ENCODE measurements around the gene FAM81A. TPM values are rescaled to one million over a fixed set of nuclear protein-coding genes. Genes with fewer than 3 reads are reported as not detected.
"Not testable (repeated sequence)": the region's sequence is repeated elsewhere in the genome, so short reads cannot be mapped to it uniquely, and the experiment has no call there.

Gene FAM81A
- total RNA-seq, 5 donors from 2014 or later (not counting 1 experiment from before 2014, with no cell fraction given): 0.37 to 0.39 TPM; not detected in 3

DNA sequence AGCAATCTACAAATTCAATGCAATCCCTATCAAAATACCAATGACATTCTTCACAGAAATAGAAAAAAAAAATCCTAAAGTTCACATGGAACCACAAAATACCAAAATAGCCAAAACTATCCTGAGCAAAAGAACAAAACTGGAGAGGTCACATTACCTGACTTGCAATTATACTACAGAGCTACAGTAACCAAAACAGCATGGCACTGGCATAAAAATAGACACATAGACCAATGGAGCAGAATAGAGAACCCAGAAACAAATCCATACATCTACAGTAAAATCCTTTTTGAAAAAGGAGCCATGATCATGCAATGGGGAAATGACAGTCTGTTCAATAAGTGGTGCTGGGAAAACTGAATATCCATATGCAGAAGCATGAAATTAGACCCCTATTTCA, 51.5 kb downstream of the FAM81A start:
- H3K27ac ChIP-seq (ENCODE audit: low read length); H3K4me1 ChIP-seq (ENCODE audit: control insufficient read depth in 1 of 2, extremely low read depth in 1 of 2, insufficient read depth in 2 of 2, low read length in 2 of 2); H3K4me3 ChIP-seq (ENCODE audit: control insufficient read depth in 1 of 2, extremely low read depth in 1 of 2, low read length in 1 of 2); H3K36me3 ChIP-seq (ENCODE audit: control insufficient read depth in 2 of 2, extremely low read depth in 1 of 2, insufficient read depth in 1 of 2, low read length in 1 of 2); DNase-seq; H3K36me3 Mint-ChIP-seq; H3K27me3 ChIP-seq (replicated peaks in 1 of 2; ENCODE audit: control insufficient read depth in 2 of 2, extremely low read depth in 1 of 2, insufficient read depth in 2 of 2, low read length in 1 of 2); ATAC-seq (replicated peaks in 1 of 4); H3K9me3 Mint-ChIP-seq; CTCF ChIA-PET; H3K4me1 Mint-ChIP-seq; H3K4me3 Mint-ChIP-seq; H3K27ac Mint-ChIP-seq; H3K27me3 Mint-ChIP-seq; POLR2A ChIA-PET; H3K9me3 ChIP-seq: not testable (repeated sequence)

DNA sequence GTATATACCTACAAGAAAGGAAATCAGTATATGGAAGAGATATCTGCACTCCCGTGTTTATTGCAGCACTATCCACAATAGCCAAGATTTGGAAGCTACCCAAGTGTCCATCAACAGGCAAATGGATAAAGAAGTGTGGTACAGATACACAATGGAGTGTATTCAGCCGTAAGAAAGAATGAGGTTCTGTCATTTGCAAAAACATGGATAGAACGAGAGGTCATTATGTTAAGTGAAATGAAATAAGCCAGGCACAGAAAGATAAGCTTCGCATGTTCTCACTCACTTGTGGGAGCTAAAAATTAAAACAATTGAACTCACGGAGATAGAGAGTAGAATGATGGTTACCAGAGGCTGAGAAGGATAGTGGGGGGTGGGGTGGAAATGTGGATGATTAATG, 53.1 kb downstream of the FAM81A start:
- Histone ChIP-seq H3K4me3 (ENCODE audit: control insufficient read depth in 1 of 2, extremely low read depth in 1 of 2, low read length in 1 of 2) (no peak overlapping the region), H3K27me3 (replicated peaks in 1 of 2; ENCODE audit: control insufficient read depth in 2 of 2, extremely low read depth in 1 of 2, insufficient read depth in 2 of 2, low read length in 1 of 2) (no peaks in the 10 kb centered on the region), H3K4me1 (ENCODE audit: control insufficient read depth in 1 of 2, extremely low read depth in 1 of 2, insufficient read depth in 2 of 2, low read length in 2 of 2) (peaks cover 0 to 6% of the 10 kb centered on the region in 2 experiments), H3K9me3 (no peaks in the 10 kb centered on the region), H3K36me3 (ENCODE audit: control insufficient read depth in 2 of 2, extremely low read depth in 1 of 2, insufficient read depth in 1 of 2, low read length in 1 of 2) (no peaks in the 10 kb centered on the region), H3K27ac (ENCODE audit: low read length) (no peak overlapping the region)
- WGBS (ENCODE audit: insufficient coverage): 93% methylated on average over 3 of the region's 5 CpGs
- DNase-seq (no peak), ATAC-seq (replicated peaks in 1 of 4) (no peak)
- no peak overlapping the region for H3K4me3 Mint-ChIP-seq
- peaks cover 4 to 6% (median 5%) of the 10 kb centered on the region in 3 donors for H3K4me1 Mint-ChIP-seq
- no peak overlapping the region for H3K27ac Mint-ChIP-seq
- no peaks in the 10 kb centered on the region for H3K36me3 Mint-ChIP-seq
- ChIA-PET CTCF (interaction anchor here (0.5 to 1.5 kb wide), 7 partner anchors 10 to 1268 kb away, joined by 3 to 5 read pairs (median 4); no protein-coding TSS in a partner anchor), POLR2A (no interaction called here)
- H3K9me3 Mint-ChIP-seq: no peaks in the 10 kb centered on the region
- H3K27me3 Mint-ChIP-seq: peaks cover 0 to 4% of the 10 kb centered on the region in 2 donors

DNA sequence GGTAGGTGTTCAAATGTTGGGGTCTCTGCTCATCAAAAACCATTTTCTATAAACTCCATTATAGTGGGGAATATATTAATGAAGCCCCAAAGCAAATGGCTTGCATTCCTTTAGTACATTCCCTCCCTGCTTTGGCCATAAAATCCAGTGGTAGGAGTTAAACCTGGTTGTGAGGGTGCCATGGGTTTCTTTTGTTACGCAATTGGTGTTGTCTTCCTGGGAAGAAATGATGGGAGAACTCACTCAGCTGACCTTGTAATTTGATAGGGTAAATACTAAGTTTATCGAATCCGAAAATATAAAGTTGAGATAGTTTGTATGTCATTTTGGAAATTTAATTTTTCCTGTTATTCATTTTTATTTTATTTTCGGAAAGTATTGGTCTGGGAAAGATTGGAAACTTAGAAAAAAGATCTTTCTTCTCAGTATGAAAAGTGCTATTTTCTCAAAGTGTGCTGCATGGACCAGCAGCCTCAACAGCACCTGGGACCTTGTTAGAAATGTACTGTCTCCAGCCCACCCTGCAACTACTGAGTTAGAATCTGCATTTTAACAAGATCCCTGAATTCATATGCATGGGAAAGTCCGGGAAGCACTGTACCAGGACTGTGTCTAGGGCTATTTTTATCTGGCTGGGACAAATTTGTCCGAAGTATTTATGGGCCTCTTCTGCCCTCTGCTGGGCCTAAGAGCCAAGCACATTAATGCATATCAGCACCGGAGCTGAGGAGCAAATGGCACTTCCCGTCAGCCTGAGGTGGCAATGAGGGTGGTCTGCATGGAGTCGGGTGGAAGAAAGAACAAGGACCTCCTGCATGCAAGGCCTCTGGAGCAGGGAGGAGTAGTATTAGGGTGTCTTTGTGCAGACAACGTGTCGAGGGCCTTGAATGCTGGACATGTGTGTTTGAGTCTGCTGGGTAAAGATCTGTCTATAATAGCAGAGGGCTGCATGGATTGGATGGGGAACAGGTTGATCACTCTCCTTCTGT, 54.7 kb downstream of the FAM81A start:
- ChIA-PET POLR2A (no interaction called here), CTCF (interaction anchor here (0.6 to 1.3 kb wide), 9 partner anchors 12 to 1265 kb away, joined by 3 to 6 read pairs (median 4); no protein-coding TSS in a partner anchor)
- WGBS (ENCODE audit: insufficient coverage): 13% methylated on average over 6 of the region's 11 CpGs
- Mint-ChIP-seq H3K4me3 (no peak overlapping the region), H3K9me3 (no peaks in the 10 kb centered on the region), H3K27ac (no peak overlapping the region), H3K36me3 (no peaks in the 10 kb centered on the region), H3K4me1 (peaks cover 4 to 6% (median 5%) of the 10 kb centered on the region in 3 donors), H3K27me3 (no peaks in the 10 kb centered on the region)
- DNase-seq: peak; percentile 10 to 79 (median 42)
- peak; percentile 75 to 89 (median 80) for ATAC-seq (replicated peaks in 1 of 4)
- no peak overlapping the region for H3K27ac ChIP-seq (ENCODE audit: low read length)
- H3K9me3 ChIP-seq: no peaks in the 10 kb centered on the region
- H3K36me3 ChIP-seq (ENCODE audit: control insufficient read depth in 2 of 2, extremely low read depth in 1 of 2, insufficient read depth in 1 of 2, low read length in 1 of 2): no peaks in the 10 kb centered on the region
- H3K27me3 ChIP-seq (replicated peaks in 1 of 2; ENCODE audit: control insufficient read depth in 2 of 2, extremely low read depth in 1 of 2, insufficient read depth in 2 of 2, low read length in 1 of 2): no peaks in the 10 kb centered on the region
- peaks cover 0 to 6% of the 10 kb centered on the region in 2 experiments for H3K4me1 ChIP-seq (ENCODE audit: control insufficient read depth in 1 of 2, extremely low read depth in 1 of 2, insufficient read depth in 2 of 2, low read length in 2 of 2)
- H3K4me3 ChIP-seq (ENCODE audit: control insufficient read depth in 1 of 2, extremely low read depth in 1 of 2, low read length in 1 of 2): no peak overlapping the region

DNA sequence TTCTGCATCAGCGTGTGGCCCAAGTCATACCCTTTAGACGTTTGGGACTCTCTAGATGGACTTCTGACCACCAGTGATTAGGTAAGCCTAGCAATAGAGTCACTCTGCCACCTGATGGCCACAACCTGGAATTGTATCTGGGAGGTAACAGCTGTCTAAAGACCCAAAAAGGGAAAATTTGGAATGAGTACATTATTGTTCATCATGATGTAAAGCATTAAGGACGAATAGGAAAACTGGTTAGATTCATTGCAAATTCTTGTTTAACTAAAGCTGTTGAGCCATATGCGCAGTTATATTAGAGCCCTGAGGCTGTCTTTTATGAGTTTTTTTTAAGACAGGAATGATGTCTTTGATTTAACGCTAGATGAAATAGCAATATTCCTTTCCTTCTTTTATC, 63.6 kb downstream of the FAM81A start:
- H3K27ac Mint-ChIP-seq: no peak overlapping the region
- ChIA-PET CTCF (interaction anchor here in 1 of 2 donors (1.1 kb wide), 1 partner anchor 11 kb away, joined by 3 read pairs; no protein-coding TSS in a partner anchor), POLR2A (interaction anchor here in 1 of 2 donors (0.5 kb wide), 1 partner anchor 322 kb away, joined by 5 read pairs; no protein-coding TSS in a partner anchor)
- no peaks in the 10 kb centered on the region for H3K9me3 Mint-ChIP-seq
- H3K9me3 ChIP-seq: no peaks in the 10 kb centered on the region
- no peaks in the 10 kb centered on the region for H3K4me1 Mint-ChIP-seq
- H3K4me3 ChIP-seq (ENCODE audit: control insufficient read depth in 1 of 2, extremely low read depth in 1 of 2, low read length in 1 of 2): no peak overlapping the region
- H3K36me3 ChIP-seq (ENCODE audit: control insufficient read depth in 2 of 2, extremely low read depth in 1 of 2, insufficient read depth in 1 of 2, low read length in 1 of 2): no peaks in the 10 kb centered on the region
- DNase-seq: peak in 1 of 35 experiments; percentile 34
- no peaks in the 10 kb centered on the region for H3K4me1 ChIP-seq (ENCODE audit: control insufficient read depth in 1 of 2, extremely low read depth in 1 of 2, insufficient read depth in 2 of 2, low read length in 2 of 2)
- no peak overlapping the region for H3K27ac ChIP-seq (ENCODE audit: low read length)
- peaks cover 0 to 5% of the 10 kb centered on the region in 2 experiments for H3K27me3 ChIP-seq (replicated peaks in 1 of 2; ENCODE audit: control insufficient read depth in 2 of 2, extremely low read depth in 1 of 2, insufficient read depth in 2 of 2, low read length in 1 of 2)
- H3K36me3 Mint-ChIP-seq: no peaks in the 10 kb centered on the region
- ATAC-seq (replicated peaks in 1 of 4): no peak
- no peak overlapping the region for H3K4me3 Mint-ChIP-seq
- H3K27me3 Mint-ChIP-seq: peaks cover 6% of the 10 kb centered on the region in 2 donors
- 48% methylated on average over 3 of the region's 5 CpGs for WGBS (ENCODE audit: insufficient coverage)

DNA sequence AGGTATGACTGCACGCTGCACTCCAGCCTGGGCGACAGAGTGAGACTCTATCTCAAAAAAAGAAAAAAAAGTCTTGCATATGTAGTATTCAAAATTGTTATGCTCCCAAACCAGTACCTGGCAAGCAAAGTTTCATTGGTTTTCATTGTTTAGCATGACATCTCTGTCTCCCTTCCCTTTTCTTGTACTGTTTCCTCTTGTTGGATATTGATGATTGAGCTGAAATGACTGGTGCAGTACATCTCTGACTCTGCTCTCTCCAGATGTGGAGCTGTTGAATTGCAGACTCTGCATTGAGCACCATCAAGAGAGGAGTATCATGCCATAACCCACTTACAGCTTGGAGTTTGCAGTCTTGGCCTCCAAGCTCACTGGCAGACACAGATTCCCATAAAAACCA, 77.2 kb downstream of the FAM81A start:
- H3K9me3 ChIP-seq: no peaks in the 10 kb centered on the region
- H3K4me1 ChIP-seq (ENCODE audit: control insufficient read depth in 1 of 2, extremely low read depth in 1 of 2, insufficient read depth in 2 of 2, low read length in 2 of 2): no peaks in the 10 kb centered on the region
- Mint-ChIP-seq H3K4me1 (peaks cover 0 to 13% (median 0%) of the 10 kb centered on the region in 3 donors), H3K4me3 (no peak overlapping the region), H3K9me3 (no peaks in the 10 kb centered on the region), H3K36me3 (no peaks in the 10 kb centered on the region), H3K27ac (no peak overlapping the region), H3K27me3 (peaks cover 0 to 3% of the 10 kb centered on the region in 2 donors)
- ChIA-PET CTCF (interaction anchor here (0.5 to 1.6 kb wide), 4 partner anchors 11 to 561 kb away, joined by 3 to 9 read pairs (median 3); no protein-coding TSS in a partner anchor), POLR2A (interaction anchor here in 1 of 2 donors (0.6 kb wide), 1 partner anchor 13 kb away, joined by 8 read pairs; no protein-coding TSS in a partner anchor)
- no peak overlapping the region for H3K27ac ChIP-seq (ENCODE audit: low read length)
- no peaks in the 10 kb centered on the region for H3K27me3 ChIP-seq (replicated peaks in 1 of 2; ENCODE audit: control insufficient read depth in 2 of 2, extremely low read depth in 1 of 2, insufficient read depth in 2 of 2, low read length in 1 of 2)
- 80% methylated on average over 1 of the region's 2 CpGs for WGBS (ENCODE audit: insufficient coverage)
- no peak for DNase-seq
- H3K36me3 ChIP-seq (ENCODE audit: control insufficient read depth in 2 of 2, extremely low read depth in 1 of 2, insufficient read depth in 1 of 2, low read length in 1 of 2): no peaks in the 10 kb centered on the region
- no peak overlapping the region for H3K4me3 ChIP-seq (ENCODE audit: control insufficient read depth in 1 of 2, extremely low read depth in 1 of 2, low read length in 1 of 2)
- ATAC-seq (replicated peaks in 1 of 4): no peak

DNA sequence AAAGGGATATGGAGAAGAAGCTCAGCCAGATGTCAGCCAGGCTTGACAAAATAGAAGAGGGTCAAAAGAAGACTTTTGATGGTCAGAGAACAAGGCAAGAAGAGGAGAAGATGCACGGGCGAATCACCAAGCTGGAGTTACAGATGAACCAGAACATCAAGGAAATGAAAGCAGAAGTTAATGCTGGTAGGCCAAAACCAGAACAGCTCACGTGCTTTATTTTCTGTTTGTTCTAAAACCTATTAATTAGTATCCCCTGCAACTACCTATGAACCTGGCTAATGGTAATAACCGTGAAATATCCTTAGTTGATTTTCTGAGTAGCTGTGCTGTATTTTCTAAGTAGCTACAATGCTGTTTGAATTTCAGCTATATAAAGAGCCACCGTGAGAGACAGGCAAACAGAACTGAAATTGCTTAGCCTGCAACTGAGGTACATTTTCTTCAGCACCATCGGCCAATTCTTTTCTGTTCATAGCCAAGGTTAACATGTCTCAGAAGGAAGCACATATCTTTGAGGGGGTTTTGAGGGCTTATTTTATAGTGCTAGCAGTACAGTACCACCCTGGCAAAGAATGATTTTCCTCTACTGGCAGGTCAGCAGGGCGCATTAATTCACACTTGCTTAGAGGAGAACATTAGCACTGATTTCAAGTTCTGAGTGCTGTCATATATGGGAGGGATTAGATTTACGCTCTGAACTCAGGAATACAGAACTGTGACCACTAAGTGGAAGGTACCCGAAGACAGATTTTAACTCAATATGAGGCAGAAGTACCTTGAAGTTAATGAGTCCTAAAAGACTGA, 78.9 kb downstream of the FAM81A start:
- no peak for DNase-seq
- Mint-ChIP-seq H3K36me3 (no peaks in the 10 kb centered on the region), H3K4me3 (no peak overlapping the region), H3K9me3 (no peaks in the 10 kb centered on the region), H3K27ac (peak overlapping the region in 1 of 2 donors; percentile 50), H3K27me3 (no peaks in the 10 kb centered on the region), H3K4me1 (peaks cover 0 to 19% (median 3%) of the 10 kb centered on the region in 3 donors)
- ChIA-PET CTCF (interaction anchor here in 1 of 2 donors (0.8 kb wide), 1 partner anchor 12 kb away, joined by 3 read pairs; no protein-coding TSS in a partner anchor), POLR2A (no interaction called here)
- H3K27me3 ChIP-seq (replicated peaks in 1 of 2; ENCODE audit: control insufficient read depth in 2 of 2, extremely low read depth in 1 of 2, insufficient read depth in 2 of 2, low read length in 1 of 2): peaks cover 0 to 3% of the 10 kb centered on the region in 2 experiments
- no peak overlapping the region for H3K4me3 ChIP-seq (ENCODE audit: control insufficient read depth in 1 of 2, extremely low read depth in 1 of 2, low read length in 1 of 2)
- no peak overlapping the region for H3K27ac ChIP-seq (ENCODE audit: low read length)
- no peaks in the 10 kb centered on the region for H3K36me3 ChIP-seq (ENCODE audit: control insufficient read depth in 2 of 2, extremely low read depth in 1 of 2, insufficient read depth in 1 of 2, low read length in 1 of 2)
- H3K9me3 ChIP-seq: no peaks in the 10 kb centered on the region
- WGBS (ENCODE audit: insufficient coverage): 78% methylated on average over 5 of the region's 9 CpGs
- no peak for ATAC-seq (replicated peaks in 1 of 4)
- no peaks in the 10 kb centered on the region for H3K4me1 ChIP-seq (ENCODE audit: control insufficient read depth in 1 of 2, extremely low read depth in 1 of 2, insufficient read depth in 2 of 2, low read length in 2 of 2)

All from T-cell (primary cell).